Breast epithelium (tissue), 3 donors: ENCODE results near the gene SLC37A3.

Source experiments
- POLR2A ChIP-seq: fragments of 450-650 bp; IDR thresholded peaks from one replicate; pipeline ENCODE4 v1.6.1; 2016; ENCODE audit warnings: antibody characterized with exemption, mild to moderate bottlenecking, moderate library complexity
- POLR2AphosphoS5 ChIP-seq, 3 donors: sonication (generic); formaldehyde crosslinking; IDR thresholded peaks; one replicate each; pipeline ENCODE4 v1.6.1; 2017; ENCODE audit warnings: antibody characterized with exemption in 3 of 3
- TF ChIP-seq, protein P1 (sequence below), 3 donors: fragments of 450-650 bp; IDR thresholded peaks; one replicate each; pipeline ENCODE4 v1.5.1; 2016 to 2017; ENCODE audit warnings: antibody characterized with exemption in 3 of 3, mild to moderate bottlenecking in 3 of 3, moderate library complexity in 3 of 3

DNA sequence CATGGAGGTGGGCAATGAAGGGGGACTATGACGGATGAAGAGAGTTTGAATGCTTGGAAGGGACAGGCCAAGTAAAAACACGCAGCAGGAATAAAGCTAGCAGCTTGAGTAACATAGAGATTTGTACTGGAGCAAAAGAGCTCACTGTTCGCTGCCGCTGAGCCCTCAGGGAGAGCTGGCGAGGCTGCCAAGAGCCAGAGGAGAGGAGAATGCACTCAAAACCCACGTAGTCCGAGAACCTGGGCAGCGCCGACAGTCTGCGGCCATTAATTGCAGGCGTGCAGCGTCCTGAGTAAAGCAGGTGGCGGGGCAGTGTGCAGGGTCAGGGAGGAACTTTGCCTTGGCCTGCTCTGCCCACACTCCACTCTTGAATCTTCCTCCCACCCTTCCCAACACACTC lies 68.2 kb downstream of the SLC37A3 start:
- TF ChIP-seq, protein P1, sequence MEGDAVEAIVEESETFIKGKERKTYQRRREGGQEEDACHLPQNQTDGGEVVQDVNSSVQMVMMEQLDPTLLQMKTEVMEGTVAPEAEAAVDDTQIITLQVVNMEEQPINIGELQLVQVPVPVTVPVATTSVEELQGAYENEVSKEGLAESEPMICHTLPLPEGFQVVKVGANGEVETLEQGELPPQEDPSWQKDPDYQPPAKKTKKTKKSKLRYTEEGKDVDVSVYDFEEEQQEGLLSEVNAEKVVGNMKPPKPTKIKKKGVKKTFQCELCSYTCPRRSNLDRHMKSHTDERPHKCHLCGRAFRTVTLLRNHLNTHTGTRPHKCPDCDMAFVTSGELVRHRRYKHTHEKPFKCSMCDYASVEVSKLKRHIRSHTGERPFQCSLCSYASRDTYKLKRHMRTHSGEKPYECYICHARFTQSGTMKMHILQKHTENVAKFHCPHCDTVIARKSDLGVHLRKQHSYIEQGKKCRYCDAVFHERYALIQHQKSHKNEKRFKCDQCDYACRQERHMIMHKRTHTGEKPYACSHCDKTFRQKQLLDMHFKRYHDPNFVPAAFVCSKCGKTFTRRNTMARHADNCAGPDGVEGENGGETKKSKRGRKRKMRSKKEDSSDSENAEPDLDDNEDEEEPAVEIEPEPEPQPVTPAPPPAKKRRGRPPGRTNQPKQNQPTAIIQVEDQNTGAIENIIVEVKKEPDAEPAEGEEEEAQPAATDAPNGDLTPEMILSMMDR (IDR thresholded peaks at IDR 0.05): no peak
- TF ChIP-seq POLR2A (no peak), POLR2AphosphoS5 (IDR thresholded peaks at IDR 0.05) (no peak)
